Bronchial epithelial cell (primary cell): ENCODE results near the gene PHAF1. TPM values are rescaled to one million over a fixed set of nuclear protein-coding genes. Genes with fewer than 3 reads are reported as not detected.

Experiments
- DNase-seq: peaks from one replicate; pipeline ENCODE4 v3.0.0-alpha.2; 2010; ENCODE audit warnings: low read depth
- FAIRE-seq: peaks from 2 replicates; lab custom pipeline; 2011; peaks lifted over from hg19 to GRCh38; lab: Jason Lieb, UNC
- H3K27me3 ChIP-seq: 2 replicates; pipeline ENCODE4 v1.5.1; 2011; ENCODE audit warnings: low read length; ENCODE audit not compliant: control insufficient read depth, insufficient read depth
- H3K36me3 ChIP-seq: 2 replicates; pipeline ENCODE4 v1.5.1; 2011; ENCODE audit warnings: low read length; ENCODE audit not compliant: control insufficient read depth, insufficient read depth
- H3K4me3 ChIP-seq: 2 replicates; pipeline ENCODE4 v1.5.1; 2011; ENCODE audit warnings: mild to moderate bottlenecking, low read depth, low read length, control low read depth
- CTCF ChIP-seq: IDR thresholded peaks from 2 replicates; pipeline ENCODE4 v1.5.1; 2011; ENCODE audit warnings: mild to moderate bottlenecking, moderate library complexity, low read length, control low read depth, inconsistent platforms; ENCODE audit not compliant: insufficient read depth, severe bottlenecking
- total RNA-seq: library from RNA; depleted of rRNA; stranded (reverse); fragments of >200 nt; gene quantifications from 2 replicates; pipeline ENCODE4 v1.2.1, GENCODE V29; 2014

Gene PHAF1
- total RNA-seq, 1 donor from 2014 or later: 7.6 TPM

- Histone ChIP-seq H3K4me3 (peak within 1 kb of the TSS; percentile 21), H3K36me3 (peaks cover 2% of the 10 kb centered on the region), H3K27me3 (peaks cover 14% of the 10 kb centered on the region)
- FAIRE-seq (no peak), DNase-seq (no peak)
- TF ChIP-seq CTCF: no peak
These were observed 54.9 kb downstream of the PHAF1 start, which contains the start of gene HSF4 for GRCh38 chr16:67164599-67165061. Gene HSF4, plus strand, starts transcription at chr16:67164745. Its CDS starts 67 bp downstream, at chr16:67164812.

GRCh38 chr16:67165121-67166078, 55.7 kb downstream of the PHAF1 start:
- H3K27me3 ChIP-seq: peaks cover 14% of the 10 kb centered on the region
- TF ChIP-seq CTCF: no peak
- DNase-seq (no peak), FAIRE-seq (no peak)
- H3K4me3 ChIP-seq: no peak overlapping the region
- peaks cover 2% of the 10 kb centered on the region for H3K36me3 ChIP-seq

- FAIRE-seq: no peak
These were observed 56.4 kb downstream of the PHAF1 start for GRCh38 chr16:67166110-67166547.

GRCh38 chr16:67166598-67167168, 56.9 kb downstream of the PHAF1 start:
- FAIRE-seq: no peak
- H3K27me3 ChIP-seq: peaks cover 14% of the 10 kb centered on the region
- no peak for DNase-seq
- no peaks in the 10 kb centered on the region for H3K36me3 ChIP-seq
- H3K4me3 ChIP-seq: no peak overlapping the region
- TF ChIP-seq CTCF: no peak

More at GRCh38 chr16:67166110-67166547, 56.4 kb downstream of the PHAF1 start:
- Histone ChIP-seq H3K36me3 (peaks cover 2% of the 10 kb centered on the region), H3K4me3 (no peak overlapping the region), H3K27me3 (peaks cover 14% of the 10 kb centered on the region)
- DNase-seq: no peak
- TF ChIP-seq CTCF: no peak

- TF ChIP-seq CTCF: no peak
- FAIRE-seq (no peak), DNase-seq (no peak)
- Histone ChIP-seq H3K4me3 (no peak overlapping the region), H3K36me3 (no peaks in the 10 kb centered on the region), H3K27me3 (peaks cover 14% of the 10 kb centered on the region)
These were observed 57.8 kb downstream of the PHAF1 start for GRCh38 chr16:67167588-67167987.
